Measurements from ENCODE around the gene CYTIP. TPM values are rescaled to one million over a fixed set of nuclear protein-coding genes. Genes with fewer than 3 reads are reported as not detected.

The CYTIP gene
- total and polyA plus RNA-seq, 2 of the 4 experiments (the other 2 are of a cell fraction), result not detected

GRCh38 chr2:157473581-157473980 lies 29.7 kb upstream of the CYTIP start:
- POLR2A ChIA-PET (ENCODE audit: unreplicated experiment), result no interaction called here
- H3K14ac ChIP-seq (replicated peaks; ENCODE audit: low read depth, low read length), result no peak overlapping the region

More at GRCh38 chr2:157473581-157473980, 29.7 kb upstream of the CYTIP start:
- dilution Hi-C loops (cut with HindIII; ENCODE audit: low sequenced_read_pairs, unreplicated experiment) (no loop called here), in situ Hi-C loops (cut with MboI; ENCODE audit: low sequenced_read_pairs) (no loop called here), intact Hi-C loops (cut with micrococcal nuclease) (no loop called here)
- Histone ChIP-seq H3K4ac (ENCODE audit: low read depth, low read length) (no peak overlapping the region), H2BK120ac (ENCODE audit: low read depth, low read length) (no peak overlapping the region), H3K27me3 (ENCODE audit: control insufficient read depth, insufficient read depth, low read length) (no peaks in the 10 kb centered on the region), H3K4me1 (ENCODE audit: control insufficient read depth, insufficient read depth, low read length) (no peaks in the 10 kb centered on the region; the same call in 1 of the 2 replicates), H3K4me3 (ENCODE audit: insufficient read depth, low read depth, low read length) (no peak overlapping the region), H4K20me1 (ENCODE audit: insufficient read depth, low read length) (no peaks in the 10 kb centered on the region), H3K18ac (ENCODE audit: low read depth, low read length) (no peak overlapping the region), H3K79me1 (ENCODE audit: low read depth in 1 of 2, low read length in 2 of 2) (no peaks in the 10 kb centered on the region), H3K4me2 (ENCODE audit: low read depth, low read length) (no peak overlapping the region), H3K9ac (ENCODE audit: low read depth, low read length) (no peak overlapping the region), H3K56ac (ENCODE audit: extremely low read depth, insufficient read depth, low read length) (no peak overlapping the region), H2BK20ac (ENCODE audit: low read depth, low read length) (no peak overlapping the region), H2AFZ (replicated peaks; ENCODE audit: low read length, poor library complexity) (no peak overlapping the region), H3K9me1 (ENCODE audit: insufficient read depth, low read length) (no peaks in the 10 kb centered on the region), H2BK15ac (ENCODE audit: low read depth, low read length) (no peak overlapping the region), H3K36me3 (ENCODE audit: control insufficient read depth, insufficient read depth, low read length) (no peaks in the 10 kb centered on the region), H2AK9ac (replicated peaks; ENCODE audit: low read depth, low read length, poor library complexity) (no peak overlapping the region), H4K5ac (ENCODE audit: low read depth, low read length) (no peak overlapping the region), H2AK5ac (ENCODE audit: low read depth, low read length) (no peak overlapping the region), H3K27ac (ENCODE audit: insufficient read depth, low read length) (no peak overlapping the region), H2BK5ac (ENCODE audit: low read depth, low read length, poor library complexity, severe bottlenecking) (no peak overlapping the region), H4K91ac (ENCODE audit: insufficient read depth, low read depth, low read length) (no peak overlapping the region), H3K23ac (ENCODE audit: low read depth, low read length) (no peak overlapping the region), H3K9me3 (ENCODE audit: control insufficient read depth, insufficient read depth, low read length) (no peaks in the 10 kb centered on the region), H4K8ac (ENCODE audit: low read depth in 2 of 2, low read length in 2 of 2) (no peak overlapping the region)
- CTCF ChIA-PET, result no interaction called here
- ATAC-seq (ENCODE audit: low read depth), result no peak
- TF ChIP-seq CHD1 (IDR thresholded peaks at IDR 0.05; ENCODE audit: low read depth, low read length), result no peak
- TF ChIP-seq MAZ (IDR thresholded peaks at IDR 0.05; ENCODE audit: borderline replicate concordance, low read depth, low read length), result no peak
- no peak for TF ChIP-seq RAD21 (IDR thresholded peaks at IDR 0.05; ENCODE audit: low read length)
- no peak for TF ChIP-seq SMC3 (IDR thresholded peaks at IDR 0.05; ENCODE audit: low read depth, low read length)
- no peak for TF ChIP-seq ELK1 (IDR thresholded peaks at IDR 0.05; ENCODE audit: borderline replicate concordance, low read depth, low read length)
- no peak for TF ChIP-seq NFE2L2 (IDR thresholded peaks at IDR 0.05; ENCODE audit: low read depth, low read length)
- TF ChIP-seq POLR2A (IDR thresholded peaks at IDR 0.05; ENCODE audit: low read depth, low read length), result no peak
- TF ChIP-seq CTCF (conservative IDR thresholded peaks at IDR 0.05; ENCODE audit: low read depth, low read length), result no peak
- no peak for TF ChIP-seq MXI1 (IDR thresholded peaks at IDR 0.05; ENCODE audit: borderline replicate concordance, low read depth, low read length)
- TF ChIP-seq RCOR1 (IDR thresholded peaks at IDR 0.05; ENCODE audit: insufficient replicate concordance, low read length), result no peak
- TF ChIP-seq RFX5 (IDR thresholded peaks at IDR 0.05; ENCODE audit: low read depth, low read length), result no peak
- no peak for DNase-seq
- BruUV-seq (replicated peaks), result no TSS peak
